Measurements from ENCODE around the gene FTCD.

GRCh38 chr21:46089285-46089684 lies 66.1 kb downstream of the FTCD start:
- TF ChIP-seq TBP (optimal IDR thresholded peaks at IDR 0.05; ENCODE audit: low read depth, low read length), result no peak
- TF ChIP-seq TBL1XR1 (IDR thresholded peaks at IDR 0.05; ENCODE audit: low read length in 2 of 2), result no peak
- TF ChIP-seq MIER1 (IDR thresholded peaks at IDR 0.05; ENCODE audit: low read depth), result no peak
- TF ChIP-seq CTCF (IDR thresholded peaks at IDR 0.05 in 2 of 3, conservative IDR thresholded peaks at IDR 0.05 in 1 of 3; ENCODE audit: insufficient read depth in 2 of 3, low read depth in 1 of 3, low read length in 3 of 3), result no peak
- TF ChIP-seq IRF1 (CRISPR knock-in tag; IDR thresholded peaks at IDR 0.05; ENCODE audit: borderline replicate concordance), result no peak
- TF ChIP-seq SAP30 (IDR thresholded peaks at IDR 0.05; ENCODE audit: borderline replicate concordance, insufficient read depth, low read depth, low read length, poor library complexity, severe bottlenecking), result no peak
- TF ChIP-seq PHF21A (IDR thresholded peaks at IDR 0.05; ENCODE audit: borderline replicate concordance, low read depth), result no peak
- TF ChIP-seq YY1 (IDR thresholded peaks at IDR 0.05; ENCODE audit: borderline replicate concordance in 1 of 3, control insufficient read depth in 1 of 3, extremely low read depth in 1 of 3, insufficient read depth in 3 of 3, insufficient read length in 1 of 3, insufficient replicate concordance in 2 of 3, low read depth in 1 of 3, low read length in 2 of 3), result no peak
- TF ChIP-seq TRIM24 (IDR thresholded peaks at IDR 0.05), result no peak
- TF ChIP-seq ZNF512 (tag; IDR thresholded peaks at IDR 0.05), result no peak
- no peak for TF ChIP-seq SRSF3 (IDR thresholded peaks at IDR 0.05; ENCODE audit: insufficient read depth, low read length)
